HCT116 (cell line): ENCODE data around the gene WDR37.

Source experiments
- EZH2 ChIP-seq: fragments of 200-600 bp; sonication (generic); IDR thresholded peaks from 2 replicates; pipeline ENCODE4 v1.6.1; 2017; ENCODE audit warnings: antibody characterized with exemption, mixed run types
- EZH2phosphoT487 ChIP-seq: fragments of 200-600 bp; IDR thresholded peaks from 2 replicates; pipeline ENCODE4 v1.6.1; 2018; ENCODE audit warnings: antibody characterized with exemption, borderline replicate concordance
- POLR2A ChIP-seq: IDR thresholded peaks from 2 replicates; pipeline ENCODE4 v1.7.0; 2011; ENCODE audit warnings: borderline replicate concordance; ENCODE audit not compliant: insufficient read depth, insufficient read length; ENCODE audit errors: extremely low read depth
- POLR2AphosphoS5 ChIP-seq: IDR thresholded peaks from 2 replicates; pipeline ENCODE4 v1.6.1; 2011; ENCODE audit warnings: mild to moderate bottlenecking, low read depth, low read length, moderate library complexity
- RAD21 ChIP-seq: IDR thresholded peaks from 2 replicates; pipeline ENCODE4 v1.6.1; 2012; ENCODE audit warnings: low read depth, mild to moderate bottlenecking
- SIN3A ChIP-seq: IDR thresholded peaks from 2 replicates; pipeline ENCODE4 v1.6.1; 2012; ENCODE audit warnings: low read depth
- SP1 ChIP-seq: IDR thresholded peaks from 2 replicates; pipeline ENCODE4 v1.6.1; 2012; ENCODE audit warnings: low read depth
- SRF ChIP-seq: IDR thresholded peaks from 2 replicates; pipeline ENCODE4 v1.6.1; 2012; ENCODE audit warnings: low read depth
- TF ChIP-seq, protein P1 (sequence below), 3 experiments: fragments of 200-600 bp in 1 of 3; sonication (generic) in 1 of 3; IDR thresholded peaks in 2 of 3; conservative IDR thresholded peaks in 1 of 3; 2 replicates each; pipeline ENCODE4 v1.5.1; 2012 to 2017; ENCODE audit warnings: low read depth in 2 of 3, low read length in 2 of 3, antibody characterized with exemption in 1 of 3, borderline replicate concordance in 1 of 3, control low read depth in 1 of 3, mild to moderate bottlenecking in 1 of 3, mixed read lengths in 1 of 3, mixed run types in 1 of 3, moderate library complexity in 1 of 3; ENCODE audit not compliant: insufficient read depth in 1 of 3
- TF ChIP-seq, protein P2 (sequence below): IDR thresholded peaks from 2 replicates; pipeline ENCODE4 v1.6.1; 2012; ENCODE audit warnings: low read depth

DNA sequence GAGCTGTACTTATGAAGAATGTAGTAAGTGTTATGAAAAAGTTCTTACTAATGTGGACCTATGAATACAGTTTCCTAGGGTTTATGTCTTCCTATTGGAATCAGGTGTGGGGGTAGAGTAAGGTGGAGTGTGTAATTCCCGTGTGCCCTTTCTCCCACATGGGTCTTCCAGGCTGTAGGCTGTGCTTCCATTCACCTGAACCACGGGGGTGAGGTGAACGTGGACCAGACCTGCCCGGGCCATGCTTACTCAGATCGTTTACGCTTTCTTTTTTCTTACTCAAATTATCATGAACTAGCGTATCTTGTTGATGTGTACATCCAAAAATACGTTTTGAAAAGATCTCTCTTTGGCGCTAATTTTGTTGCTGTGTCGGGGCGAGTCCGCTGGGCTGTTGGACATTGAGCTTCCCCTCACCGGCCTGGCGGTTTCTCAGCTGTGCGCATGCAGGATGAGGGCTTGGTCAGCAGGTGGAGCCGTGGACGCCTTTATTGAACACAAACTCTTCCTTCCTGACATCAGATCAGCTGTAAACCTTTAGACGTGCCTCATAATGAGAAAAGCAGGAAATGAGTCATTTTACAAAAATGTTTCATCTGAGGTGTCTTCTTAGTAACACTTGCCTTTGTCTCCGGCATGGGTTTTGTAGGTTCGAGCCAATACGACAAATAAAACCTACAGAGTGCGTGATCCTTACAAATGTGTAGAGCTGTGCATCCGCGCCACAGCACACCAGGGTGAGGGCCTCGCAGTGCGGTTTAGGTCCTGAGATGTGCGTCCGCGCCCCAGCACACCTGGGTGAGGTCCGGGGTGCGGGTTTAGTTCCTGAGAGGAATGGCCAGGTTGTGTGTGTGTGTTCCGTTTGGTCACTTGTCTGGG lies 53.8 kb downstream of the WDR37 start:
- TF ChIP-seq, protein P1, sequence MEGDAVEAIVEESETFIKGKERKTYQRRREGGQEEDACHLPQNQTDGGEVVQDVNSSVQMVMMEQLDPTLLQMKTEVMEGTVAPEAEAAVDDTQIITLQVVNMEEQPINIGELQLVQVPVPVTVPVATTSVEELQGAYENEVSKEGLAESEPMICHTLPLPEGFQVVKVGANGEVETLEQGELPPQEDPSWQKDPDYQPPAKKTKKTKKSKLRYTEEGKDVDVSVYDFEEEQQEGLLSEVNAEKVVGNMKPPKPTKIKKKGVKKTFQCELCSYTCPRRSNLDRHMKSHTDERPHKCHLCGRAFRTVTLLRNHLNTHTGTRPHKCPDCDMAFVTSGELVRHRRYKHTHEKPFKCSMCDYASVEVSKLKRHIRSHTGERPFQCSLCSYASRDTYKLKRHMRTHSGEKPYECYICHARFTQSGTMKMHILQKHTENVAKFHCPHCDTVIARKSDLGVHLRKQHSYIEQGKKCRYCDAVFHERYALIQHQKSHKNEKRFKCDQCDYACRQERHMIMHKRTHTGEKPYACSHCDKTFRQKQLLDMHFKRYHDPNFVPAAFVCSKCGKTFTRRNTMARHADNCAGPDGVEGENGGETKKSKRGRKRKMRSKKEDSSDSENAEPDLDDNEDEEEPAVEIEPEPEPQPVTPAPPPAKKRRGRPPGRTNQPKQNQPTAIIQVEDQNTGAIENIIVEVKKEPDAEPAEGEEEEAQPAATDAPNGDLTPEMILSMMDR (IDR thresholded peaks at IDR 0.05 in 2 of 3, conservative IDR thresholded peaks at IDR 0.05 in 1 of 3; ENCODE audit: borderline replicate concordance in 1 of 3, insufficient read depth in 1 of 3, low read depth in 2 of 3, low read length in 2 of 3): peak; percentile 41 to 85 (median 85); a peak in 5 of 6 replicates
- TF ChIP-seq POLR2A: no peak
- no peak; the same call in 1 of the 2 replicates for TF ChIP-seq SIN3A
- TF ChIP-seq, protein P2, sequence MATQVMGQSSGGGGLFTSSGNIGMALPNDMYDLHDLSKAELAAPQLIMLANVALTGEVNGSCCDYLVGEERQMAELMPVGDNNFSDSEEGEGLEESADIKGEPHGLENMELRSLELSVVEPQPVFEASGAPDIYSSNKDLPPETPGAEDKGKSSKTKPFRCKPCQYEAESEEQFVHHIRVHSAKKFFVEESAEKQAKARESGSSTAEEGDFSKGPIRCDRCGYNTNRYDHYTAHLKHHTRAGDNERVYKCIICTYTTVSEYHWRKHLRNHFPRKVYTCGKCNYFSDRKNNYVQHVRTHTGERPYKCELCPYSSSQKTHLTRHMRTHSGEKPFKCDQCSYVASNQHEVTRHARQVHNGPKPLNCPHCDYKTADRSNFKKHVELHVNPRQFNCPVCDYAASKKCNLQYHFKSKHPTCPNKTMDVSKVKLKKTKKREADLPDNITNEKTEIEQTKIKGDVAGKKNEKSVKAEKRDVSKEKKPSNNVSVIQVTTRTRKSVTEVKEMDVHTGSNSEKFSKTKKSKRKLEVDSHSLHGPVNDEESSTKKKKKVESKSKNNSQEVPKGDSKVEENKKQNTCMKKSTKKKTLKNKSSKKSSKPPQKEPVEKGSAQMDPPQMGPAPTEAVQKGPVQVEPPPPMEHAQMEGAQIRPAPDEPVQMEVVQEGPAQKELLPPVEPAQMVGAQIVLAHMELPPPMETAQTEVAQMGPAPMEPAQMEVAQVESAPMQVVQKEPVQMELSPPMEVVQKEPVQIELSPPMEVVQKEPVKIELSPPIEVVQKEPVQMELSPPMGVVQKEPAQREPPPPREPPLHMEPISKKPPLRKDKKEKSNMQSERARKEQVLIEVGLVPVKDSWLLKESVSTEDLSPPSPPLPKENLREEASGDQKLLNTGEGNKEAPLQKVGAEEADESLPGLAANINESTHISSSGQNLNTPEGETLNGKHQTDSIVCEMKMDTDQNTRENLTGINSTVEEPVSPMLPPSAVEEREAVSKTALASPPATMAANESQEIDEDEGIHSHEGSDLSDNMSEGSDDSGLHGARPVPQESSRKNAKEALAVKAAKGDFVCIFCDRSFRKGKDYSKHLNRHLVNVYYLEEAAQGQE: no peak
- no peak for TF ChIP-seq EZH2phosphoT487
- TF ChIP-seq SP1: peak; percentile 49; the same call in 1 of the 2 replicates
- no peak for TF ChIP-seq POLR2AphosphoS5
- TF ChIP-seq EZH2: no peak
- no peak; the same call in 1 of the 2 replicates for TF ChIP-seq SRF
- TF ChIP-seq RAD21: peak; percentile 73
